Immature natural killer cell (primary cell): ENCODE measurements around the gene LARP1. TPM values are rescaled to one million over a fixed set of nuclear protein-coding genes. Genes with fewer than 3 reads are reported as not detected.
A peak's percentile ranks its signal among the peaks of the same experiment; 100 is the strongest.

Experiments used
- DNase-seq, 3 donors: peaks; one replicate each; pipeline ENCODE4 v3.0.0; 2022; ENCODE audit warnings: mixed read lengths in 1 of 3
- H3K27ac Mint-ChIP-seq, 6 donors: one replicate each; pipeline ENCODE4 v1.8.0; 2020; ENCODE audit warnings: mixed read lengths in 6 of 6, mild to moderate bottlenecking in 5 of 6, inconsistent platforms in 4 of 6, moderate library complexity in 3 of 6
- H3K27me3 Mint-ChIP-seq, 3 donors: one replicate each; pipeline ENCODE4 v1.8.0; 2020 to 2021; ENCODE audit warnings: low read depth in 3 of 3, mild to moderate bottlenecking in 3 of 3, mixed read lengths in 3 of 3, moderate library complexity in 3 of 3, inconsistent platforms in 1 of 3
- H3K36me3 Mint-ChIP-seq, 3 donors: one replicate each; pipeline ENCODE4 v1.8.0; 2020; ENCODE audit warnings: mixed read lengths in 3 of 3, inconsistent platforms in 2 of 3, mild to moderate bottlenecking in 2 of 3
- H3K4me1 Mint-ChIP-seq, 2 donors: one replicate each; pipeline ENCODE4 v1.8.0; 2020; ENCODE audit warnings: inconsistent platforms in 2 of 2, mild to moderate bottlenecking in 2 of 2, mixed read lengths in 2 of 2, moderate library complexity in 1 of 2
- H3K4me3 Mint-ChIP-seq, 5 donors: one replicate each; pipeline ENCODE4 v1.8.0; 2020; ENCODE audit warnings: mild to moderate bottlenecking in 5 of 5, mixed read lengths in 5 of 5, inconsistent platforms in 3 of 5, moderate library complexity in 3 of 5
- H3K9me3 Mint-ChIP-seq, 6 donors: one replicate each; pipeline ENCODE4 v1.8.0; 2020; ENCODE audit warnings: mild to moderate bottlenecking in 6 of 6, mixed read lengths in 6 of 6, inconsistent platforms in 4 of 6, moderate library complexity in 3 of 6
- polyA plus RNA-seq, 3 donors: library from polyadenylated mRNA; unstranded; fragments of 300-500 nt; fragmentation: Illumina TruSeq; gene quantifications; one replicate each; pipeline ENCODE4 v1.2.3, GENCODE V29; 2021

LARP1 gene
- polyA plus RNA-seq, 3 donors from 2014 or later = 3.9 to 18.2 (median 5.0) TPM

- Mint-ChIP-seq H3K4me3 (no peak overlapping the region), H3K27ac (no peak overlapping the region), H3K36me3 (peaks cover 0 to 7% (median 0%) of the 10 kb centered on the region in 3 donors), H3K9me3 (no peaks in the 10 kb centered on the region), H3K27me3 (peaks cover 0 to 3% (median 0%) of the 10 kb centered on the region in 3 donors), H3K4me1 (no peaks in the 10 kb centered on the region)
- DNase-seq = no peak
Observed at GRCh38 chr5:154836225-154836624, 81.0 kb downstream of the LARP1 start.

GRCh38 chr5:154837009-154837901 lies 82.1 kb downstream of the LARP1 start:
- H3K36me3 Mint-ChIP-seq = peaks cover 0 to 7% (median 0%) of the 10 kb centered on the region in 3 donors
- H3K27ac Mint-ChIP-seq = no peak overlapping the region
- H3K27me3 Mint-ChIP-seq = peaks cover 0 to 3% (median 0%) of the 10 kb centered on the region in 3 donors
- no peaks in the 10 kb centered on the region for H3K9me3 Mint-ChIP-seq
- no peak overlapping the region for H3K4me3 Mint-ChIP-seq
- H3K4me1 Mint-ChIP-seq = no peaks in the 10 kb centered on the region
- no peak for DNase-seq

- H3K27ac Mint-ChIP-seq = no peak overlapping the region
- no peak for DNase-seq
- H3K4me1 Mint-ChIP-seq = no peaks in the 10 kb centered on the region
- H3K36me3 Mint-ChIP-seq = peaks cover 0 to 3% (median 0%) of the 10 kb centered on the region in 3 donors
- H3K4me3 Mint-ChIP-seq = no peak overlapping the region
- no peaks in the 10 kb centered on the region for H3K9me3 Mint-ChIP-seq
- peaks cover 0 to 3% (median 0%) of the 10 kb centered on the region in 3 donors for H3K27me3 Mint-ChIP-seq
Observed at GRCh38 chr5:154840435-154841272, 85.5 kb downstream of the LARP1 start.

GRCh38 chr5:154841273-154841661 lies 86.1 kb downstream of the LARP1 start:
- Mint-ChIP-seq H3K9me3 (no peaks in the 10 kb centered on the region), H3K27ac (no peak overlapping the region), H3K4me1 (no peaks in the 10 kb centered on the region), H3K36me3 (peaks cover 0 to 3% (median 0%) of the 10 kb centered on the region in 3 donors), H3K4me3 (no peak overlapping the region), H3K27me3 (peaks cover 0 to 3% (median 0%) of the 10 kb centered on the region in 3 donors)
- no peak for DNase-seq

- no peak for DNase-seq
- H3K4me1 Mint-ChIP-seq = no peaks in the 10 kb centered on the region
- H3K27me3 Mint-ChIP-seq = peaks cover 0 to 3% (median 0%) of the 10 kb centered on the region in 3 donors
- H3K36me3 Mint-ChIP-seq = peaks cover 0 to 3% (median 0%) of the 10 kb centered on the region in 3 donors
- no peak overlapping the region for H3K4me3 Mint-ChIP-seq
- no peaks in the 10 kb centered on the region for H3K9me3 Mint-ChIP-seq
- H3K27ac Mint-ChIP-seq = no peak overlapping the region
Observed at GRCh38 chr5:154842689-154843530, 87.7 kb downstream of the LARP1 start.

GRCh38 chr5:154844809-154845208 lies 89.6 kb downstream of the LARP1 start:
- no peak for DNase-seq
- H3K4me3 Mint-ChIP-seq = no peak overlapping the region
- peaks cover 0 to under 1% (median 0%) of the 10 kb centered on the region in 3 donors for H3K36me3 Mint-ChIP-seq
- no peaks in the 10 kb centered on the region for H3K9me3 Mint-ChIP-seq
- H3K27ac Mint-ChIP-seq = no peak overlapping the region
- H3K4me1 Mint-ChIP-seq = no peaks in the 10 kb centered on the region
- H3K27me3 Mint-ChIP-seq = peaks cover 0 to 3% (median 0%) of the 10 kb centered on the region in 3 donors

- Mint-ChIP-seq H3K36me3 (no peaks in the 10 kb centered on the region), H3K27ac (no peak overlapping the region), H3K4me1 (no peaks in the 10 kb centered on the region), H3K27me3 (peaks cover 0 to 3% (median 0%) of the 10 kb centered on the region in 3 donors), H3K9me3 (no peaks in the 10 kb centered on the region), H3K4me3 (no peak overlapping the region)
- DNase-seq = no peak
Observed at GRCh38 chr5:154849264-154849785, 94.1 kb downstream of the LARP1 start.

- no peaks in the 10 kb centered on the region for H3K36me3 Mint-ChIP-seq
- no peak for DNase-seq
- H3K4me3 Mint-ChIP-seq = no peak overlapping the region
- H3K4me1 Mint-ChIP-seq = no peaks in the 10 kb centered on the region
- no peak overlapping the region for H3K27ac Mint-ChIP-seq
- H3K9me3 Mint-ChIP-seq = no peaks in the 10 kb centered on the region
- H3K27me3 Mint-ChIP-seq = peaks cover 0 to 3% (median 0%) of the 10 kb centered on the region in 3 donors
Observed at GRCh38 chr5:154849791-154850201, 94.6 kb downstream of the LARP1 start.

GRCh38 chr5:154850255-154851062 lies 95.3 kb downstream of the LARP1 start, which contains the start of gene FAXDC2:
FAXDC2 (minus strand) TSS chr5:154850603; CDS start chr5:154838178, 12,425 bp downstream.
- Mint-ChIP-seq H3K27ac (peak within 1 kb of the TSS in 1 of 6 donors; percentile 47), H3K36me3 (no peaks in the 10 kb centered on the region), H3K4me1 (no peaks in the 10 kb centered on the region), H3K27me3 (peaks cover 0 to 3% (median 0%) of the 10 kb centered on the region in 3 donors), H3K9me3 (no peaks in the 10 kb centered on the region), H3K4me3 (no peak within 1 kb of the TSS)
- no peak for DNase-seq

GRCh38 chr5:154851351-154851750 lies 96.2 kb downstream of the LARP1 start:
- no peak overlapping the region for H3K27ac Mint-ChIP-seq
- peaks cover 0 to 4% (median 3%) of the 10 kb centered on the region in 3 donors for H3K27me3 Mint-ChIP-seq
- no peaks in the 10 kb centered on the region for H3K36me3 Mint-ChIP-seq
- H3K9me3 Mint-ChIP-seq = no peaks in the 10 kb centered on the region
- no peak overlapping the region for H3K4me3 Mint-ChIP-seq
- DNase-seq = no peak
- H3K4me1 Mint-ChIP-seq = no peaks in the 10 kb centered on the region

GRCh38 chr5:154857530-154858296 lies 102.5 kb downstream of the LARP1 start:
- Mint-ChIP-seq H3K9me3 (no peaks in the 10 kb centered on the region), H3K36me3 (no peaks in the 10 kb centered on the region), H3K4me1 (peaks cover 45 to 49% of the 10 kb centered on the region in 2 donors), H3K4me3 (peak overlapping the region; percentile 87 to 99 (median 96)), H3K27me3 (peaks cover 8 to 16% (median 10%) of the 10 kb centered on the region in 3 donors), H3K27ac (peak overlapping the region; percentile 92 to 97 (median 94))
- DNase-seq = peak; percentile 86 to 89 (median 87)
